ENCODE data around the gene LMF1.
A peak's percentile ranks its signal among the peaks of the same experiment; 100 is the strongest.
"Not testable (repeated sequence)": the region's sequence is repeated elsewhere in the genome, so short reads cannot be mapped to it uniquely, and the experiment has no call there.

Gene LMF1

DNA sequence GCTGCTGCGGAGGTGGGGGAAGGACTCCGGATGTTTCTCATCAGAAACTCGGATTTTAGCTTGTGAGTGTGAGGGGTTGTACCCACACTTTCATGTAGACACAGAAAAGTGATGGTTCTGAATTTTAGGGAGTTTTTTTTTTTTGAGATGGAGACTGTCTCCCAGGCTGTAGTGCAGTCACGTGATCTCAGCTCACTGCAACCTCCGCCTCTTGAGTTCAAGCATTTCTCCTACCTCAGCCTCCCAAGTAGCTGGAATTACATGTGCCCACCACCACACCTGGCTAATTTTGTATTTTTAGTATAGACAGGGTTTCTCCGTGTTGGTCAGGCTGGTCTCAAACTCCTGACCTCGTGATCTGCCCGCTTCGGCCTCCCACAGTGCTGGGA, 147.9 kb downstream of the LMF1 start:
- FAIRE-seq, result no peak

- FAIRE-seq, result no peak
Observed at GRCh38 chr16:822174-822908, 148.4 kb downstream of the LMF1 start.

DNA sequence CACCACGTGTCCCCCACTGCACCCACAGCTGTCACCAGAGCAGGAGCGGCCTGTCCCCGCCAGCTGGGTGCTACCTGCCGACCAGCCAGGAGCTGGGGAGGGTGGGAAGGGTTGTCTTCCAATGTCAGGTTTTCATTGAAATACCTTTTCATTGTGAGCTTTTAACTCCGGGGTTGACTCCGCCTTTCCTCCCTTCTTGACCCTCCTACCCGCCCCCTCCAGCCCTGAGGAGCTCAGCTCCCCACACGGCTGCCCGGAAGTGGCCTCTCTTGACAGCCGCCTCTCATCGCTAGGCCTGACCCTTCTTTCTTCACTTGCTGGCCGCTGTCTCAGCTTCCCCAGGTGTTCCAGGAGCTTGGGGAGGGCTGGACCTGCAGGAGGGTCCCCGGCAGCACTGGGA, 149.0 kb downstream of the LMF1 start:
- FAIRE-seq, result no peak

- no peak for FAIRE-seq
Observed at GRCh38 chr16:820748-821147, 150.0 kb downstream of the LMF1 start.

GRCh38 chr16:820044-820408, 150.8 kb downstream of the LMF1 start:
- not testable (repeated sequence) for FAIRE-seq

GRCh38 chr16:819336-820043, 151.3 kb downstream of the LMF1 start:
- no peak for FAIRE-seq

DNA sequence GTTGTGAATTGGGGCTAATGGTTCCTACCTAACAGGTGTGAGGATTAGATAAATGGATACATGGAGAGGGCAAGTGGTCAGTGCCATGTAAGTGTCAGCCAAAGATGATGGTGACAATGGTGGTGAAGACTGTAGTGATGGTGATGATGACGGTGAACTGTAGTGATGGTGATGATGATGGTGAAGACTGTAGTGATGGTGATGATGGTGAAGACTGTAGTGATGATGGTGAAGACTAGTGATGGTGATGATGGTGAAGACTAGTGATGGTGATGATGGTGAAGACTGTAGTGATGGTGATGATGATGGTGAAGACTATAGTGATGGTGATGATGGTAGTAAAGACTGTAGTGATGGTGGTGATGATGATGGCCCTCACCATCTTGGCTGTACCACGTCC, 152.2 kb downstream of the LMF1 start:
- no peak for FAIRE-seq

DNA sequence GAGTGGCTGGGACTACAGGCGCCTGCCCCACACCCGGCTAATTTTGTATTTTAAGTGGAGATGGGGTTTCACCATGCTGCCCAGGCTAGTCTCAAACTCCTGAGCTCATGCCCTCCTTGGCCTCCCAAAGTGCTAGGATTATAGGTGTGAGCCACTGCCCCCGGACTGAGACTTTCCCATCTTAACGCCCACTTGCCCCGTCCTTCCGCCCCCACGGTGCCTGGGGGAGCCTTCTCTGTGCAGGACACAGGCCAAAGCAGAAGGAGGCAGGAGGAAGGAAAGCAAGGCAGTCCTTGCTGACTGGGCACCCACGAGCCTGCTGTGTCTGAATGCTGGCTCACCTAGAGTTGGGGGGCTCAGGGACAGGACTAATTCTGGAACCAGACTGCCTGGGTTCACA, 152.7 kb downstream of the LMF1 start:
- FAIRE-seq, result no peak

DNA sequence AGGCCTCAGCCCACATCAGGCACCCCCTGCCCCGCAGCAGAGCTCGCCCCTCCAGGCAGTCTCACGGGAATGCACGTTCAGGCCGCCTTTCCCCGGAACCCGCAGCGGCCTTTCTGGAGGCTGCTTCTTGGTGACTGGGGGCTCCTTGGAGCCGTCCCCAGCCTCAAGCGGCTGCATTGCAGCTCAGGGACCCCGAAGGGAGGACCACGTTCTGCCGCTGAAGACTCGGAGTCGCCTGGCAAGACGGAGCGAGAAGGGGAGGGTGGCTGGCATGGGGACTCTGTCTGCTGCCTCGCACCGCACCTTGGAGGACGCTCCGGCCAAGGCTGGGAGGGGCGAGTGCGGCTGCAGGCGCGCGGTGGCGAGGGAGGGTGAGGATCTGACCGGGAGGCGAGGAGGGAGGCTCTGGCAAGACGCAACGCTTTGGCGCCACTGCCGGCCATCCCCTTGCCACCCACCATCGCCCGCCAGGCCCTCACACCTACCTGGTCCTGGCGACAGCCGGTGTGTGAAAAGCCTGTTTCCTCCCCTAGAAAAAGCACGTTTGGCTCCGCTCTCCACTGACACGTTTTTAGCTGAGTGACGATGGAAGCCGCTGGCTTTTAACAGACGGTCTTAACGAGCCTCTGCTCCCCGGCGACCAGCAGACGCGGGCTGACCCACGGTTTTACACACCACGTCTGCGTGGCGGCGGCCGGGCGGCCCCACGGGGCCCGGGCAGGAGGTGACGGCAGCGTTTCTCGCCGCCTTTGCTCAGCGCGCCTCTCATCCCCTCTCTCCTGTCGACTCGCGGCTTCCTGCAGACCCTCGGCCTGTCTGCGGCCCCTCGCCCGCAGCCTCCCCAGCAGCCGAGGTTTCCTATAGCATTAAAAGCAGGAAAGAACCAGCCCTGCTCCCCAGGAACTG, 153.5 kb downstream of the LMF1 start:
- no peak for FAIRE-seq

DNA sequence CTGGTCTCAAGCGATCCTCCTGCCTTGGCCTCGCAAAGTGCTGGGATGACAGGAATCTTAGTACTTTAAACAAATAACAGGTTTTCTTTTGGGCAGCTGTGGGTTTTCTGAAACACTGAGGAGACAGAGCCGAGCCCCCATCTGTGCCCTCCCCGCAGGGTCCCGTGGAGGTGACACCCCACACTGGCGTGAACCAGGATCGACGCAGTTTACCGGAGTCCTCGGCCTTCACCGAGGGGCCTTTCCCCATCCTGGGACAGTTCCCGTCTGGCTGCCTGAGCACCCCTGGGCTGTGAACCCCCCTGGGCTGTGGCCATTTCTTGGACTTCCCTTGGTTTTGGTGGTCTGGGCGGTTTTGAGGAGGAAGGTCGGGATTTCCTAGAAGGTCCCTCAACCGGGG, 154.9 kb downstream of the LMF1 start:
- FAIRE-seq, result no peak

GRCh38 chr16:814974-815373, 155.8 kb downstream of the LMF1 start:
- no peak for FAIRE-seq

- no peak for FAIRE-seq
Observed at GRCh38 chr16:813916-814412, 156.8 kb downstream of the LMF1 start.

DNA sequence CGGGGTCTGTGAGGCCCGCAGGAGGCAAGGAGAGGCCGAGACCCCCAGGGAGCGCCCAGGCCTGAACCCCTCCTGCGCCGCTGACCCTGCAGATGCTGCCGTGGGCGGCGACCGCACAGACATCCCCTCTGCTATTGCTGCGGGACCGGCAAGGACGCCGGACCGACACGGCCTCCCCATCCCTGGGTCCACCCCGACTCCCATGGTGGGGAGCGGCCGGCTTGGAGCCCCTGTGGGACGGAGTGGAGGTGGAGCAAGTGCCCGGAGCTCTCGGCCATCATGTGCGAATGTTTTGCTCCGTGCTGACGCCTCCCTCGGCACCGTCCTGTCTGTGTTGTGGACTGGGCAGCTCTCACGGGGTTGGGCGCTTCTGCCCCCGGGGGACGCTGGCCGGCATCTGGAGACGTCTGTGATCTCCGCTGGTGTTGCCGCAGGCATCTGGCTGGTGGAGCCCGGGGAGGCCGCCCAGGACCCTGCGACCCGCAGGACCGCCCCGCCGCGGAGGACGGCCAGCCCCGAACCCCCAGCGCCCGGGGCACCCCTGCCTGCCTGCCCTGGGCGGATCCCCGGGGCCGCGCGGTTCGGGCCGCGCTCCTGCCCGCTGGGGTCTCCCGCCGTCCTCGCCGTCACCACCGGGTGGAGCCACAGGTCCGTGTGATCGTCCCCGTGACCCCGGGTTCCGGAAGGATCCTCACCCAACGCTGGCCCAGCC, 157.4 kb downstream of the LMF1 start:
- FAIRE-seq, result no peak

- FAIRE-seq, result no peak
Observed at GRCh38 chr16:808085-808386, 162.7 kb downstream of the LMF1 start.

GRCh38 chr16:807347-808084, 163.3 kb downstream of the LMF1 start:
- peak; percentile 40 for FAIRE-seq

GRCh38 chr16:805474-805873, 165.3 kb downstream of the LMF1 start:
- FAIRE-seq, result no peak

- FAIRE-seq, result no peak
Observed at GRCh38 chr16:804193-805048, 166.4 kb downstream of the LMF1 start.

DNA sequence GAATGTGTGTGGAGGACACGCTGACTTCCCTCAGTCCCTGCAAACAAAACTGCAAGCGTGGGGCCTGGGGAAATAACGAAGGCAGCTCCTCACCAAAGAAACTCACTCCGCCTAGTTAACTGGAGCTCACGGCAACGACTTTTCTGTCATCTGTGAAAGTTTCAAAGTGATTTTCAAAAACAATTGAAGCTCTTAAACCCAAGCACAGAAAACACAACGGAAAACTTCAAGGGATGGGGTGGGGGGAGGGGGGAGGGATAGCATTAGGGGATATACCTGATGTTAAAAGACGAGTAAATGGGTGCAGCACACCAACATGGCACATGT, 167.1 kb downstream of the LMF1 start:
- FAIRE-seq, result no peak
